Stimulated activated CD8-positive, alpha-beta memory T cell treated with anti-CD3 and anti-CD28 coated beads, Interleukin-15, amount 100 ng/mL, for 1 hour (primary cell): ENCODE results near the gene ELF4.
"Not testable (repeated sequence)": the region's sequence is repeated elsewhere in the genome, so short reads cannot be mapped to it uniquely, and the experiment has no call there.

Experiments
- DNase-seq: peaks from one replicate; pipeline ENCODE4 v3.0.0-alpha.2; 2020; ENCODE audit warnings: low read depth

Gene ELF4

GRCh38 chrX:130110379-130111219, at the start of gene ELF4:
Gene ELF4 (minus strand): TSS chrX:130110497. CDS start chrX:130081330, 29,167 bp downstream.
- peak; percentile 21 for DNase-seq

- DNase-seq: no peak
Measured at GRCh38 chrX:130159776-130160175, 49.5 kb upstream of the ELF4 start.

- no peak for DNase-seq
Measured at GRCh38 chrX:130158311-130158710, 48.0 kb upstream of the ELF4 start.

- DNase-seq: no peak
Measured at GRCh38 chrX:130155564-130155963, 45.3 kb upstream of the ELF4 start.

- no peak for DNase-seq
Measured at GRCh38 chrX:130147631-130148030, 37.3 kb upstream of the ELF4 start.

- DNase-seq: no peak
Measured at GRCh38 chrX:130145123-130145522, 34.8 kb upstream of the ELF4 start.

GRCh38 chrX:130144509-130144908, 34.2 kb upstream of the ELF4 start:
- no peak for DNase-seq

GRCh38 chrX:130139474-130140201, 29.3 kb upstream of the ELF4 start:
- DNase-seq: no peak

- no peak for DNase-seq
Measured at GRCh38 chrX:130136961-130137360, 26.7 kb upstream of the ELF4 start.

GRCh38 chrX:130136496-130136895, 26.2 kb upstream of the ELF4 start:
- no peak for DNase-seq

GRCh38 chrX:130130990-130131389, 20.7 kb upstream of the ELF4 start:
- no peak for DNase-seq

- DNase-seq: no peak
Measured at GRCh38 chrX:130125091-130125874, 15.0 kb upstream of the ELF4 start.

- no peak for DNase-seq
Measured at GRCh38 chrX:130124577-130124976, 14.3 kb upstream of the ELF4 start.

GRCh38 chrX:130121505-130121800, 11.2 kb upstream of the ELF4 start:
- DNase-seq: no peak

GRCh38 chrX:130120746-130121504, 10.6 kb upstream of the ELF4 start:
- DNase-seq: peak; percentile 44

- DNase-seq: no peak
Measured at GRCh38 chrX:130120321-130120731, 10.0 kb upstream of the ELF4 start.

GRCh38 chrX:130119312-130119898, 9.1 kb upstream of the ELF4 start:
- no peak for DNase-seq

- DNase-seq: no peak
Measured at GRCh38 chrX:130118441-130119311, 8.4 kb upstream of the ELF4 start.

GRCh38 chrX:130117166-130117565, 6.9 kb upstream of the ELF4 start:
- no peak for DNase-seq

GRCh38 chrX:130115119-130115885, 5.0 kb upstream of the ELF4 start:
- not testable (repeated sequence) for DNase-seq
